ENCODE measurements around the gene MED9.

- TF ChIP-seq, protein P1, sequence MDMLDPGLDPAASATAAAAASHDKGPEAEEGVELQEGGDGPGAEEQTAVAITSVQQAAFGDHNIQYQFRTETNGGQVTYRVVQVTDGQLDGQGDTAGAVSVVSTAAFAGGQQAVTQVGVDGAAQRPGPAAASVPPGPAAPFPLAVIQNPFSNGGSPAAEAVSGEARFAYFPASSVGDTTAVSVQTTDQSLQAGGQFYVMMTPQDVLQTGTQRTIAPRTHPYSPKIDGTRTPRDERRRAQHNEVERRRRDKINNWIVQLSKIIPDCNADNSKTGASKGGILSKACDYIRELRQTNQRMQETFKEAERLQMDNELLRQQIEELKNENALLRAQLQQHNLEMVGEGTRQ (IDR thresholded peaks at IDR 0.05; ENCODE audit: low read depth, low read length) = no peak
- no peak for TF ChIP-seq RAD21 (IDR thresholded peaks at IDR 0.05; ENCODE audit: low read length)
- no peak for TF ChIP-seq CTCF (conservative IDR thresholded peaks at IDR 0.05; ENCODE audit: low read depth, low read length)
Measured at GRCh38 chr17:17508019-17508535, 31.3 kb downstream of the MED9 start.
